Activated T-helper 1 cell treated with anti-CD3 and anti-CD28 coated beads, Interleukin-2, amount 50 U/mL, for 16 hours (primary cell): ENCODE data around the gene MYO19.
"Not testable (repeated sequence)": the region's sequence is repeated elsewhere in the genome, so short reads cannot be mapped to it uniquely, and the experiment has no call there.

Experiments used
- DNase-seq, 2 donors: peaks; one replicate each; pipeline ENCODE4 v3.0.0-alpha.2; 2020; ENCODE audit warnings: low read depth in 1 of 2, low spot score in 1 of 2

MYO19 gene

GRCh38 chr17:36501963-36502362 is 32.7 kb downstream of the MYO19 start:
- no peak for DNase-seq

- no peak for DNase-seq
Observed at GRCh38 chr17:36501351-36501750, 33.3 kb downstream of the MYO19 start.

GRCh38 chr17:36500745-36501225 is 33.9 kb downstream of the MYO19 start:
- no peak for DNase-seq

GRCh38 chr17:36498560-36499300 is 35.9 kb downstream of the MYO19 start:
- no peak for DNase-seq

- no peak for DNase-seq
Observed at GRCh38 chr17:36498155-36498554, 36.5 kb downstream of the MYO19 start.

- no peak for DNase-seq
Observed at GRCh38 chr17:36496018-36496789, 38.5 kb downstream of the MYO19 start.

- no peak for DNase-seq
Observed at GRCh38 chr17:36495076-36495578, 39.5 kb downstream of the MYO19 start.

GRCh38 chr17:36494674-36495073 is 40.0 kb downstream of the MYO19 start:
- no peak for DNase-seq

- DNase-seq = no peak
Observed at GRCh38 chr17:36493956-36494355, 40.7 kb downstream of the MYO19 start.

GRCh38 chr17:36486204-36487194 is 48.2 kb downstream of the MYO19 start, which contains the start of gene ZNHIT3:
TSS of gene ZNHIT3 (plus strand) at chr17:36486681. CDS start at chr17:36486700, 19 bp downstream.
- peak; percentile 76 to 81 for DNase-seq

GRCh38 chr17:36485805-36486203 is 48.9 kb downstream of the MYO19 start:
- no peak for DNase-seq

GRCh38 chr17:36485027-36485426 is 49.6 kb downstream of the MYO19 start:
- DNase-seq = no peak

- DNase-seq = not testable (repeated sequence)
Observed at GRCh38 chr17:36484021-36484420, 50.6 kb downstream of the MYO19 start.

GRCh38 chr17:36482611-36483504 is 51.8 kb downstream of the MYO19 start:
- peak; percentile 60 to 71 for DNase-seq

- DNase-seq = no peak
Observed at GRCh38 chr17:36481829-36482228, 52.8 kb downstream of the MYO19 start.

- DNase-seq = no peak
Observed at GRCh38 chr17:36475346-36475970, 59.2 kb downstream of the MYO19 start.

GRCh38 chr17:36474571-36474970 is 60.1 kb downstream of the MYO19 start:
- DNase-seq = no peak

- DNase-seq = no peak
Observed at GRCh38 chr17:36470499-36470898, 64.2 kb downstream of the MYO19 start.

- DNase-seq = no peak
Observed at GRCh38 chr17:36469733-36470132, 64.9 kb downstream of the MYO19 start.
